Karpas-422 (cell line): ENCODE measurements around the gene HDAC9. TPM values are rescaled to one million over a fixed set of nuclear protein-coding genes. Genes with fewer than 3 reads are reported as not detected.

Experiments used
- DNase-seq: peaks from one replicate; pipeline ENCODE4 v3.0.0-alpha.2; 2015
- H2AFZ ChIP-seq: fragments of 200-600 bp; sonication (generic); 2 replicates; pipeline ENCODE4 v1.6.1; 2014; ENCODE audit warnings: antibody characterized with exemption, low read length, mixed read lengths
- H3K27ac ChIP-seq: fragments of 200-600 bp; sonication (generic); 2 replicates; pipeline ENCODE4 v1.5.1; 2014; ENCODE audit warnings: mild to moderate bottlenecking, low read length, moderate library complexity
- H3K27me3 ChIP-seq: fragments of 200-600 bp; sonication (generic); 2 replicates; pipeline ENCODE4 v1.6.1; 2014; ENCODE audit warnings: low read length, mixed read lengths
- H3K36me3 ChIP-seq: fragments of 200-600 bp; sonication (generic); 2 replicates; pipeline ENCODE4 v1.6.1; 2014; ENCODE audit warnings: low read length, mixed read lengths; ENCODE audit not compliant: insufficient read depth
- H3K4me1 ChIP-seq: fragments of 200-600 bp; sonication (generic); 2 replicates; pipeline ENCODE4 v1.6.1; 2014; ENCODE audit warnings: mild to moderate bottlenecking, low read length, mixed read lengths
- H3K4me2 ChIP-seq: fragments of 200-600 bp; sonication (generic); 2 replicates; pipeline ENCODE4 v1.6.1; 2014; ENCODE audit warnings: low read length, low read depth, mild to moderate bottlenecking; ENCODE audit not compliant: poor library complexity, severe bottlenecking
- H3K4me3 ChIP-seq: fragments of 200-600 bp; sonication (generic); 2 replicates; pipeline ENCODE4 v1.5.1; 2014; ENCODE audit warnings: mild to moderate bottlenecking, antibody characterized with exemption, low read length, mixed read lengths
- H3K79me2 ChIP-seq: fragments of 200-600 bp; sonication (generic); 2 replicates; pipeline ENCODE4 v1.6.1; 2014; ENCODE audit warnings: mild to moderate bottlenecking, low read length, mixed read lengths
- H3K9ac ChIP-seq: fragments of 200-600 bp; sonication (generic); 2 replicates; pipeline ENCODE4 v1.6.0; 2014; ENCODE audit warnings: low read length
- H3K9me2 ChIP-seq: fragments of 200-600 bp; sonication (generic), shearing (Covaris generic); replicated peaks from 2 replicates; pipeline ENCODE4 v1.6.0; 2014; ENCODE audit warnings: mild to moderate bottlenecking, low read length, moderate library complexity; ENCODE audit not compliant: insufficient read depth
- H3K9me3 ChIP-seq: fragments of 300-700, 200-600 bp; sonication (generic); 2 replicates; pipeline ENCODE4 v1.6.1; 2014; ENCODE audit warnings: low read length, mixed read lengths
- H4K20me1 ChIP-seq: fragments of 200-600 bp; sonication (generic); 2 replicates; pipeline ENCODE4 v1.6.1; 2014; ENCODE audit warnings: mild to moderate bottlenecking, antibody characterized with exemption, low read length, low read depth; ENCODE audit not compliant: insufficient read depth
- total RNA-seq: library from RNA; depleted of rRNA; stranded (reverse); fragments of >200 nt; shearing (Covaris generic); gene quantifications from 2 replicates; pipeline ENCODE4 v1.2.3, GENCODE V29; 2014; ENCODE audit warnings: low replicate concordance

HDAC9 gene
- total RNA-seq, 1 experiment from 2014 or later, result 5.2 TPM

GRCh38 chr7:18497082-18497481 is 1.5 kb downstream of the HDAC9 start:
- H3K27ac ChIP-seq, result no peak overlapping the region
- H2AFZ ChIP-seq, result no peak overlapping the region
- no peaks in the 10 kb centered on the region for H3K9me2 ChIP-seq
- no peaks in the 10 kb centered on the region for H4K20me1 ChIP-seq
- peak overlapping the region; percentile 57; the same call in 1 of the 2 replicates for H3K9ac ChIP-seq
- no peaks in the 10 kb centered on the region for H3K36me3 ChIP-seq
- peak overlapping the region; percentile 68 for H3K4me3 ChIP-seq
- peaks cover 44% of the 10 kb centered on the region for H3K4me1 ChIP-seq
- no peaks in the 10 kb centered on the region for H3K79me2 ChIP-seq
- peak overlapping the region; percentile 91 for H3K4me2 ChIP-seq
- no peaks in the 10 kb centered on the region for H3K9me3 ChIP-seq
- no peaks in the 10 kb centered on the region for H3K27me3 ChIP-seq
- peak; percentile 29 for DNase-seq

GRCh38 chr7:18497800-18498199 is 2.3 kb downstream of the HDAC9 start:
- Histone ChIP-seq H2AFZ (no peak overlapping the region), H3K9ac (no peak overlapping the region), H3K9me2 (no peaks in the 10 kb centered on the region), H3K79me2 (no peaks in the 10 kb centered on the region), H3K27ac (no peak overlapping the region), H4K20me1 (no peaks in the 10 kb centered on the region), H3K4me1 (peaks cover 44% of the 10 kb centered on the region), H3K27me3 (no peaks in the 10 kb centered on the region), H3K4me3 (peak overlapping the region; percentile 68; the same call in 1 of the 2 replicates), H3K36me3 (no peaks in the 10 kb centered on the region), H3K4me2 (peak overlapping the region; percentile 91), H3K9me3 (no peaks in the 10 kb centered on the region)
- DNase-seq, result peak; percentile 26

GRCh38 chr7:18498341-18498740 is 2.8 kb downstream of the HDAC9 start:
- Histone ChIP-seq H3K27ac (no peak overlapping the region), H2AFZ (no peak overlapping the region), H3K36me3 (no peaks in the 10 kb centered on the region), H3K9me2 (no peaks in the 10 kb centered on the region), H3K27me3 (no peaks in the 10 kb centered on the region), H4K20me1 (no peaks in the 10 kb centered on the region), H3K79me2 (no peaks in the 10 kb centered on the region), H3K4me2 (peak overlapping the region; percentile 91), H3K9me3 (no peaks in the 10 kb centered on the region), H3K9ac (no peak overlapping the region), H3K4me1 (peaks cover 44% of the 10 kb centered on the region), H3K4me3 (no peak overlapping the region)
- peak; percentile 34 for DNase-seq

- Histone ChIP-seq H4K20me1 (no peaks in the 10 kb centered on the region), H3K4me1 (peaks cover 51% of the 10 kb centered on the region), H2AFZ (no peak overlapping the region), H3K27me3 (no peaks in the 10 kb centered on the region), H3K27ac (no peak overlapping the region), H3K36me3 (no peaks in the 10 kb centered on the region), H3K9ac (no peak overlapping the region), H3K9me2 (no peaks in the 10 kb centered on the region), H3K9me3 (no peaks in the 10 kb centered on the region), H3K79me2 (no peaks in the 10 kb centered on the region), H3K4me2 (no peak overlapping the region), H3K4me3 (no peak overlapping the region)
- no peak for DNase-seq
Measured at GRCh38 chr7:18499407-18500177, 4.0 kb downstream of the HDAC9 start.

GRCh38 chr7:18503126-18503866 is 7.7 kb downstream of the HDAC9 start:
- H3K4me1 ChIP-seq, result peaks cover 24% of the 10 kb centered on the region
- H3K9ac ChIP-seq, result no peak overlapping the region
- H3K9me3 ChIP-seq, result no peaks in the 10 kb centered on the region
- DNase-seq, result no peak
- no peaks in the 10 kb centered on the region for H3K79me2 ChIP-seq
- H3K27ac ChIP-seq, result no peak overlapping the region
- H3K4me3 ChIP-seq, result no peak overlapping the region
- no peaks in the 10 kb centered on the region for H4K20me1 ChIP-seq
- H3K4me2 ChIP-seq, result no peak overlapping the region
- no peaks in the 10 kb centered on the region for H3K36me3 ChIP-seq
- no peak overlapping the region for H2AFZ ChIP-seq
- no peaks in the 10 kb centered on the region for H3K9me2 ChIP-seq
- H3K27me3 ChIP-seq, result no peaks in the 10 kb centered on the region

GRCh38 chr7:18504965-18505364 is 9.4 kb downstream of the HDAC9 start:
- Histone ChIP-seq H3K27me3 (no peaks in the 10 kb centered on the region), H3K9me2 (no peaks in the 10 kb centered on the region), H3K79me2 (no peaks in the 10 kb centered on the region), H3K36me3 (no peaks in the 10 kb centered on the region), H3K27ac (no peak overlapping the region), H4K20me1 (no peaks in the 10 kb centered on the region), H3K4me2 (no peak overlapping the region), H3K4me1 (peaks cover 37% of the 10 kb centered on the region), H3K9ac (no peak overlapping the region), H3K4me3 (no peak overlapping the region), H2AFZ (no peak overlapping the region), H3K9me3 (no peaks in the 10 kb centered on the region)
- no peak for DNase-seq

- no peak overlapping the region for H3K4me3 ChIP-seq
- peak overlapping the region; percentile 12 for H3K4me2 ChIP-seq
- no peak overlapping the region for H3K27ac ChIP-seq
- no peaks in the 10 kb centered on the region for H3K36me3 ChIP-seq
- peaks cover 41% of the 10 kb centered on the region for H3K4me1 ChIP-seq
- H3K9me2 ChIP-seq, result no peaks in the 10 kb centered on the region
- no peak for DNase-seq
- no peaks in the 10 kb centered on the region for H3K27me3 ChIP-seq
- no peak overlapping the region for H2AFZ ChIP-seq
- no peaks in the 10 kb centered on the region for H3K79me2 ChIP-seq
- H3K9me3 ChIP-seq, result no peaks in the 10 kb centered on the region
- no peaks in the 10 kb centered on the region for H4K20me1 ChIP-seq
- H3K9ac ChIP-seq, result no peak overlapping the region
Measured at GRCh38 chr7:18505870-18506460, 10.4 kb downstream of the HDAC9 start.
